Umbilical cord (tissue), 2 donors: ENCODE data around the gene SRRM2. TPM values are rescaled to one million over a fixed set of nuclear protein-coding genes. Genes with fewer than 3 reads are reported as not detected.

Experiments used
- DNase-seq: peaks from one replicate; pipeline ENCODE4 v3.0.0-alpha.2; 2015; ENCODE audit warnings: low spot score
- total RNA-seq: library from RNA; depleted of rRNA; stranded (reverse); fragments of >200 nt; gene quantifications from one replicate; pipeline ENCODE4 v1.2.3, GENCODE V29; 2014; ENCODE audit warnings: low replicate concordance; ENCODE audit not compliant: insufficient read depth

Gene SRRM2
- total RNA-seq, 1 donor from 2014 or later: 123 TPM

GRCh38 chr16:2777231-2777902 is 24.9 kb downstream of the SRRM2 start, which contains the start of gene ELOB:
ELOB (minus strand) TSS chr16:2777280; CDS start chr16:2777239, 41 bp downstream.
- DNase-seq: peak; percentile 90

DNA sequence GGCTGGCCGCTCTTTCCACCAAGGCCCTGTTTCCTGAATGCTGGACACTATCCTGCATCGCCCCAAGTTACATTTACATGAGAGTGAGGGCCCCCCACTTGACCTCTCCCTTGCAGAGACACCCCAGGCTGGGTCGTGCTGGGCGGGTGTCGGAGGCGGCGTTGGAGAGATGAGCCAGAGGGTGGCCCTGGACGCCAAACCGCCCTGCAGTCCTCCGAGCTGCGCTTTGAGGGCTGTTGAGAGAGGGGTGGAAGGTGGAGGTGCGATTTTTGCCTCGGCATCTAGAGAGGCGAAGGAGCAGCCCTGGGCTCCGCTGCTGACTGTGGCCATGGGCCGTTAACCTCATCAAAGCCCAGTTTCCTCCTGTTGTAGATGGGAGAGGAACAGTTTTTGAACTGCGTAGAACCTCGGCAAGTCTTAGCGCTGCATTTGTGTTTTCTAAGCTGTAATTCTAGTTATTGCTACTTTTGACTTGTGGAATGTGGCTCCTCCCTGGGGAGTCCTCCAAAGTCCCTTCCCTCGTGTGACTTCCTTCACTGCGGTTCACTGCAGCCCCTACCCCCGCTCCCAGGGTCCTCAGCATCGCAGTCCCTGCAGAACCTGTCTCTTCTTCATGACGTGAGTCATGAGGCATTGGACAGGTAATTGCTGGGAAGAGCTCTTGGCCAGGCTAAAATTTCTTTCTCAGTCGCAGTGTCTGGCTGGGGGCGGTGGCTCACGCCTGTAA is 25.6 kb downstream of the SRRM2 start:
- peak; percentile 45 for DNase-seq

- DNase-seq: no peak
Measured at GRCh38 chr16:2778630-2778958, 26.2 kb downstream of the SRRM2 start.

GRCh38 chr16:2779151-2779920 is 26.9 kb downstream of the SRRM2 start:
- no peak for DNase-seq

GRCh38 chr16:2779978-2780898 is 27.8 kb downstream of the SRRM2 start:
- DNase-seq: no peak

DNA sequence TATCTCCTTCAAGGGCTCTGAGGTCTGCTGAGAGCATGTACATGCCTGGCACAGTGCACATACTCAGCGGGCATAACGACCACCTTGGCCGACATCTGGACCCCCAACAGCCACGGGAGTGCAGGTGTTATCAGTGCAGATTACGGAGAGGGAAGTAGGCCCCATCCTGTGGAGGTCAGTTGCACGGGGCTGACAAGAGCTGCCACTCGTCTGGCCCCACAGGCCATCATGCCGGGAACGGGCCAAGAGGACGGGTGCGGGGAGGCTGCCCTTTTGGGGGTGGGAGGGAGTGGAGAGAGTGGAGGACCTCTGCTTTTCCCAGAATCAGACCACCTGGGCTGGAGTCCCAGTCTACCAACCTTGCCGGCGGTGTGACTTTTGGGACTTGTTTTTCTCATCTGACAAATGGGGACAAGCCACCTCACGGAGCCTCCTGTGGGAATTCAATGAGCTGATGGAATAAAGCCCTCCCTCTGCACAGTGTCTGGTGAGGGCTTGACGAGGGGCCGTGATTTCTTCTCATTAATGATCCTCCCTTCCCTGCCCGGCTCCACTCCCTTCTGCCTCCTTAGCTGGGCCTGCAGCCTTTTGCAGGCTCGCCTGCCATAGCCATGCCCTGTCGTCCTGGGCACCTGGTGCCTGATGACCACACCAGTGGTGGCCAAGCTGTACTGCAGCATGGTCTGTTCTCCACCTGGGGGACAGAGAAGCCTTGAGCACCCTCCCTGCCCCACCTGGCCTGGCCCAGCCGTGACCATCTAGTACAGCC is 30.3 kb downstream of the SRRM2 start:
- DNase-seq: no peak

DNA sequence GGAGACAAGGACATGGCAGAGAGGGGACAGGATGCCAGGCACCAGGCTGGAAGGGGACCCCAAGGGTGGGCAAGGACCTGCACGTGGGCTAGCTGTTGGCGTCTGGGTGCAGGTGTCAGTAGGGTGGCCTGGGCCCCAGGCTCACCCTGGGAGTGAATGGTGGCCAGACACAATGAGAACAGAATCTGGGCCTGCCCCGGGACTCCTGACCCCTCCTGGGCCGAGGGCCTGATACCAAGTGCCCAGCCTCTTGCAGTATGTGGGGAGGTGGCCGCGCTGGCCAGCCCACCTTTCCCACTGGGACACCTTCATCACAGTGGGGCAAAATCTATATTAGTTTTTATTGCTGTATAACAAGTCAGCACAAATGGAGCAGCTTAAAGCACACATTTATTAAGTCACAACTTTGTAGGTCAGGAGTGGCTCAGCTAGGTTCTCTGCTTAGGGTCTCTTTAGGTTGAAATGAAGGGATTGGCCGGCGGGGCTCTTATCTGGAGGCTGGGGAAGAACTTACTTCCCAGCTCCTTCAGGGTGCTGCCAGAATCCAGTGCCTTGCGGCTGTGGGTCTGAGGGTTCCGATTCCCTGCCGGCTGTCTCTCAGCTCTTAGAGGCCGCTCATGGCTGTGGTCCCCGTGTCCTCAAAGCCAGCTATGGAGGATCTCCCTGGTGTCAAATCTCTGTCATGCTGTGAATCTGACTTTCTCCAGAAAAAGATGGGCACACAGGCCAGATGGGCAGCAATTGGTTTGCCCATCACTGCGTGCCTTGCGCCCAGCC is 31.3 kb downstream of the SRRM2 start:
- no peak for DNase-seq

DNA sequence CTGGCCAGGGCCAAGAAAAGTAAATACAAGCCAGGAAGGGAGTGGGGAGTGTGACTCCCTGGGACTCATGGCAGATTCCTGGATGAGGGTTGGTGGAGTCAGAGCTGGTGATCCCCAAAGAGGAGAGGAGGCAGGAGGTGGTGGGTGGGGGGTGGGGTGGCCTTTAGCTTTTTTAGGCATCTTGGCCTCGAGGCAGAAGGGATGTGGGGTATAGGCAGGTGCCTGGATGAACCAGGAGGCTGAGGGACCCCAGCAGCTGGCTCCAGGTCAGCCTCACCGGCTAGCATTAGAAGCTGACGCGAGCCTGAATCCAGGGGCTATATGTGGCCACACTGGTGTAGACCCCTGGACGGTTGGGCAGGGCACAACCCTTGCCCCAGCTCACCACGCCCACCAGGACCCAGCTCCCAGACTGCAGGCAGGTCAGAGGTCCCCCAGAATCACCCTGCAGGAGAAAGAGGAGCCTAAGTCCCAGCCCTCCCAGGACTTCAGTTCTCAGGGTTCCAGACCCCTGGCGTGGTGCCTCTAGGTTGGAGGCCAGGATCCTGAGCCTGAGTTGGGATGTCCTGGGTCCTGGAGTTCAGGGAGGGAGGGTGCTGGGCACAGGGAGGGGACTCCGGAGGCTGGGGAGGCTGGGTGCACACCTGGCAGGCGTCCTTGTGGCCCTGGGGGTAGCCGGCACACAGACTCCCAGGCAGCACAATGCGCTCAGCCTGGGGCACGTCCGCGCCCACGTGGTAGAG is 32.1 kb downstream of the SRRM2 start:
- DNase-seq: no peak

GRCh38 chr16:2785101-2785991 is 32.9 kb downstream of the SRRM2 start:
- DNase-seq: no peak

- DNase-seq: no peak
Measured at GRCh38 chr16:2786061-2786825, 33.8 kb downstream of the SRRM2 start.

DNA sequence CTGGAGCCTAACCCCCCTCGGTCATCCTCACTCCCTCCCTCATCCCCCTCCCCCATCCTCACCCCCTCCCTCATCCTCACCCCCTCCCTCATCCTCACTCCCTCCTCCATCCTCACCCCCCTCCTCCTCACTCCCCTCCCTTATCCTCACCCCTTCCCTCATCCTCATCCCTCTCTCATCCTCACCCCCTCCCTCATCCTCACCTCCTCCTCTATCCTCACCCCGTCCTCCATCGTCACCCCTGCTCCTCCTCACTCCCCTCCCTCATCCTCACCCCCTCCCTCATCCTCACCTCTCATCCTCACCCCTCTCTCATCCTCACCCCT is 34.4 kb downstream of the SRRM2 start:
- no peak for DNase-seq

DNA sequence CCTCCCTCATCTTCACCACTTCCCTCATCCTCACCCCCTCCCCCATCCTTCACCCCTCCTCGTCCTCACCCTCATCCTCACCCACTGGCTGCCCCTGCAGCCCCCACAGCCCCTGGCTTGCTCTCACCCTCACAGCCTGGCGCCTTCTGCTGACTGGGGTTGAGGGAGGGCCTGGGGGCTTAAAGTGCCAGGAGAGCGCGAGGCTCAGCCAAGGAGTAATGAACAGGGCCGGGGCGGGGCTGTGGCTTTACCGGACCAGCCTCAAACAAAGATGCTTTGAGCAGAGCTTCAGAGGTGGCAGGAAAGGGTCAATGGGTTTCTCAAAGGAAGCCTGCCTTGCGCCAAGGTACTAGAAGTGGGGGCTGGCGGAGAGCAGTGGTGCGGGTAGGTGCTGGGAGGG is 35.0 kb downstream of the SRRM2 start, which contains the start of gene PRSS33:
TSS of gene PRSS33 (minus strand) at position 155 of the 400 bp plus-strand sequence. CDS start 1,013 bp downstream, outside the sequence.
- DNase-seq: no peak

GRCh38 chr16:2787961-2788360 is 35.5 kb downstream of the SRRM2 start:
- no peak for DNase-seq

DNA sequence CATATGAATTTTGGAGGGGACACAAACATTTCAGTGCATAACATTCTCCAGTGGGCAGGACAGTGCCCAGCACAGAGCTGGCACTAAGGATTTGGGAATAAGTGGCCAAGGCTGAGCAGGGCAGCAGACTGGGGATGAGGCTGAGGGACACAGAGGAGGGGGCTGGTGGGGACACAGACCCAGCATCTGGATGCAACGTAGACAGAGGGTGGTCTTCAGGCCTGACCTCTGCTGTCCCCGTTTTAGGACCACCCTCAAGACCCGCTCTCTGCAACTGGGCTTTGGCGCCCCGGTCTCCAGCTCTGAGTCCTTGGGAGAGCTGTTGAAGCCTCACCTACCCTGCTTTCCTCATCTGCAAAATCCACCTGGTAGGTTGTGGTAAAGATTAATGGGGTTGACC is 38.2 kb downstream of the SRRM2 start:
- DNase-seq: no peak

DNA sequence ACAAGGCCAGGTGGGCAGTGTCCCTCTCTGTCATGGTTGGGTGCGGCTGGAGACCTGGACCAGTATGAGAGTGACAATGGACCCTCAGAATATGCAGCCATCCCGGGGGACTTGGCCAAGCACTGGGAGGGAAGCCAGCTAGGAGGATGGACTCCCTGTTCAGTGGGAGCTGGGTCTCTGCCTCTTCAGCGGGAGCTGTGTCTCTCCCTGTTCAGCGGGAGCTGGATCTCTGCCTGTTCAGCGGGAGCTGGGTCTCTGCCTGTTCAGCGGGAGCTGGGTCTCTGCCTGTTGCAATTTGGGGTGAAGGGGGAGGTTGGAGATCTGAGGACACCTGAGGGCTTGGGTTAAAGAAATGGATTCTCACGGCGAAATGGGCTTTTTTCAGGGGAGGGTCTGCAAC is 38.7 kb downstream of the SRRM2 start:
- DNase-seq: no peak

DNA sequence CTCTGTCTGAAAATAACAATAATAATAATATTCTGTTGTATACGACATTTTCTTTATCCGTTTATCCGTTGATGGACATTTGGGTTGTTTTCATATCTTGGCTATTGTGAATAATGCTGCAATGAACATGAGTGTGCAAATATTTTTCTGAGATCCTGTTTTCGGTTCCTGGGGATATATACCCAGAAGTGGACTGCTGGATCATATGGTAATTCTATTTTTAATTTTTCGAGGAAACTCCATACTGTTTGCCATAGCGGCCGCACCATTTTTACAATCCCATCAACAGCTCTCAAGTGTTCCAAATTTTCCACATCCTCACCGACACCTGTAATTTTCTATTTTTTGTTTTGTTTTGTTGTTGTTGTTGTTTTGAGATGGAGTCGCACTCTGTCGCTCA is 40.5 kb downstream of the SRRM2 start:
- no peak for DNase-seq

GRCh38 chr16:2795395-2796143 is 43.1 kb downstream of the SRRM2 start:
- DNase-seq: no peak
